ENCODE data around the gene SLC7A11.

Gene SLC7A11

DNA sequence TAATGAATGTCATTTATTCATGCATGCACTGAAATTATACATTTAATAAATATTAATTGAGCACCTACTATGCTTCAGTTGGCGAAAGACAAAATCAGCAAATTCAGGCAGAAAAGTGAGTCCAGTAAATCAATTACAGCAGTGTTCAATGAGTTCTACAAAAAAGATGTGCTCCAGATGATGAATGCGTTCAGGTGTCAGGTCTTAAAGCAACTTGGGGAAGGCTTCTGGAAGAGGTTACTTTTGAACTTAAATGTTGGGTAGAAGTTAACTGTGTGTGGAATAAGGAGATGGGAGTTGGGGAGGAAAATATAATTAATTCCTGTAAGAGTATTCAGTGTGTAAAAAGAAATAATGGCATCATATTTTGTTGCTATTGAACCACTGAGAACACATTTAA is 79.0 kb downstream of the SLC7A11 start:
- H2BK120ac ChIP-seq (ENCODE audit: insufficient read depth, low read length, poor library complexity), result no peak overlapping the region
- no peak overlapping the region for H2AK5ac ChIP-seq (ENCODE audit: low read length)
- no peak overlapping the region for H3K4me3 ChIP-seq (ENCODE audit: low read depth, low read length)
- no peaks in the 10 kb centered on the region for H3K79me2 ChIP-seq (ENCODE audit: control insufficient read depth, insufficient read depth, low read length, poor library complexity)
- no peak overlapping the region for H3K4me2 ChIP-seq (ENCODE audit: low read length)
- H3K9ac ChIP-seq (ENCODE audit: low read length), result no peak overlapping the region
- no peak for DNase-seq
- no peak overlapping the region for H3K23ac ChIP-seq (ENCODE audit: low read length)
- no peak overlapping the region for H2BK12ac ChIP-seq (ENCODE audit: low read length)
- H2BK5ac ChIP-seq (ENCODE audit: low read depth, low read length, poor library complexity), result no peak overlapping the region
- H3K18ac ChIP-seq (ENCODE audit: low read length), result no peak overlapping the region
- H4K12ac ChIP-seq (ENCODE audit: low read depth, low read length), result no peak overlapping the region
- H3K27ac ChIP-seq (ENCODE audit: low read depth, low read length), result no peak overlapping the region
- no peaks in the 10 kb centered on the region for H3K36me3 ChIP-seq (ENCODE audit: control insufficient read depth in 1 of 2, insufficient read depth in 2 of 2, low read length in 2 of 2)
- H3K4ac ChIP-seq (ENCODE audit: low read depth, low read length), result no peak overlapping the region
- no peaks in the 10 kb centered on the region for H3K79me1 ChIP-seq (ENCODE audit: low read length)
- H2AFZ ChIP-seq (ENCODE audit: insufficient read depth, low read length, poor library complexity), result no peak overlapping the region
- no peaks in the 10 kb centered on the region for H3K27me3 ChIP-seq (ENCODE audit: insufficient read depth, low read length)
- H3K9me3 ChIP-seq (ENCODE audit: insufficient read depth, low read depth, low read length), result no peaks in the 10 kb centered on the region
- H3K14ac ChIP-seq (ENCODE audit: low read length), result no peak overlapping the region
- no peak overlapping the region for H4K8ac ChIP-seq (ENCODE audit: low read depth, low read length)
- no CpG with 5 or more reads among the region's 2 CpGs for WGBS (ENCODE audit: extremely low coverage, insufficient coverage, insufficient read length)
- no peak overlapping the region for H4K91ac ChIP-seq (ENCODE audit: low read depth, low read length)
- no peaks in the 10 kb centered on the region for H3K4me1 ChIP-seq (ENCODE audit: control insufficient read depth in 1 of 2, insufficient read depth in 2 of 2, low read length in 2 of 2)

- no peak overlapping the region for H3K14ac ChIP-seq (ENCODE audit: low read length)
- H3K79me2 ChIP-seq (ENCODE audit: control insufficient read depth, insufficient read depth, low read length, poor library complexity), result no peaks in the 10 kb centered on the region
- no peaks in the 10 kb centered on the region for H3K36me3 ChIP-seq (ENCODE audit: control insufficient read depth in 1 of 2, insufficient read depth in 2 of 2, low read length in 2 of 2)
- H3K18ac ChIP-seq (ENCODE audit: low read length), result no peak overlapping the region
- H4K8ac ChIP-seq (ENCODE audit: low read depth, low read length), result no peak overlapping the region
- H3K4me1 ChIP-seq (ENCODE audit: control insufficient read depth in 1 of 2, insufficient read depth in 2 of 2, low read length in 2 of 2), result no peaks in the 10 kb centered on the region
- no peak overlapping the region for H3K4me3 ChIP-seq (ENCODE audit: low read depth, low read length)
- DNase-seq, result no peak
- no peak overlapping the region for H2AK5ac ChIP-seq (ENCODE audit: low read length)
- H2AFZ ChIP-seq (ENCODE audit: insufficient read depth, low read length, poor library complexity), result no peak overlapping the region
- H3K9ac ChIP-seq (ENCODE audit: low read length), result no peak overlapping the region
- H4K91ac ChIP-seq (ENCODE audit: low read depth, low read length), result no peak overlapping the region
- H3K27ac ChIP-seq (ENCODE audit: low read depth, low read length), result no peak overlapping the region
- no peak overlapping the region for H2BK12ac ChIP-seq (ENCODE audit: low read length)
- H2BK5ac ChIP-seq (ENCODE audit: low read depth, low read length, poor library complexity), result no peak overlapping the region
- no peak overlapping the region for H3K4me2 ChIP-seq (ENCODE audit: low read length)
- no peak overlapping the region for H2BK120ac ChIP-seq (ENCODE audit: insufficient read depth, low read length, poor library complexity)
- H3K4ac ChIP-seq (ENCODE audit: low read depth, low read length), result no peak overlapping the region
- no peaks in the 10 kb centered on the region for H3K27me3 ChIP-seq (ENCODE audit: insufficient read depth, low read length)
- no peaks in the 10 kb centered on the region for H3K9me3 ChIP-seq (ENCODE audit: insufficient read depth, low read depth, low read length)
- H3K23ac ChIP-seq (ENCODE audit: low read length), result no peak overlapping the region
- H4K12ac ChIP-seq (ENCODE audit: low read depth, low read length), result no peak overlapping the region
- no peaks in the 10 kb centered on the region for H3K79me1 ChIP-seq (ENCODE audit: low read length)
Measured at GRCh38 chr4:138162259-138162658, 79.9 kb downstream of the SLC7A11 start.

- no peak overlapping the region for H2BK5ac ChIP-seq (ENCODE audit: low read depth, low read length, poor library complexity)
- H3K9ac ChIP-seq (ENCODE audit: low read length), result no peak overlapping the region
- no peaks in the 10 kb centered on the region for H3K36me3 ChIP-seq (ENCODE audit: control insufficient read depth in 1 of 2, insufficient read depth in 2 of 2, low read length in 2 of 2)
- WGBS (ENCODE audit: extremely low coverage, insufficient coverage, insufficient read length), result no CpG with 5 or more reads among the region's 2 CpGs
- no peak overlapping the region for H4K91ac ChIP-seq (ENCODE audit: low read depth, low read length)
- no peak overlapping the region for H3K18ac ChIP-seq (ENCODE audit: low read length)
- H3K27me3 ChIP-seq (ENCODE audit: insufficient read depth, low read length), result no peaks in the 10 kb centered on the region
- H3K79me1 ChIP-seq (ENCODE audit: low read length), result no peaks in the 10 kb centered on the region
- no peak overlapping the region for H4K8ac ChIP-seq (ENCODE audit: low read depth, low read length)
- no peak for DNase-seq
- H2AFZ ChIP-seq (ENCODE audit: insufficient read depth, low read length, poor library complexity), result no peak overlapping the region
- H3K4me3 ChIP-seq (ENCODE audit: low read depth, low read length), result no peak overlapping the region
- H3K4ac ChIP-seq (ENCODE audit: low read depth, low read length), result no peak overlapping the region
- H3K4me1 ChIP-seq (ENCODE audit: control insufficient read depth in 1 of 2, insufficient read depth in 2 of 2, low read length in 2 of 2), result no peaks in the 10 kb centered on the region
- H3K79me2 ChIP-seq (ENCODE audit: control insufficient read depth, insufficient read depth, low read length, poor library complexity), result no peaks in the 10 kb centered on the region
- no peak overlapping the region for H2BK120ac ChIP-seq (ENCODE audit: insufficient read depth, low read length, poor library complexity)
- no peak overlapping the region for H3K4me2 ChIP-seq (ENCODE audit: low read length)
- no peak overlapping the region for H2BK12ac ChIP-seq (ENCODE audit: low read length)
- H3K27ac ChIP-seq (ENCODE audit: low read depth, low read length), result no peak overlapping the region
- no peak overlapping the region for H3K23ac ChIP-seq (ENCODE audit: low read length)
- no peaks in the 10 kb centered on the region for H3K9me3 ChIP-seq (ENCODE audit: insufficient read depth, low read depth, low read length)
- H3K14ac ChIP-seq (ENCODE audit: low read length), result no peak overlapping the region
- H4K12ac ChIP-seq (ENCODE audit: low read depth, low read length), result no peak overlapping the region
- no peak overlapping the region for H2AK5ac ChIP-seq (ENCODE audit: low read length)
Measured at GRCh38 chr4:138161351-138161750, 80.8 kb downstream of the SLC7A11 start.

DNA sequence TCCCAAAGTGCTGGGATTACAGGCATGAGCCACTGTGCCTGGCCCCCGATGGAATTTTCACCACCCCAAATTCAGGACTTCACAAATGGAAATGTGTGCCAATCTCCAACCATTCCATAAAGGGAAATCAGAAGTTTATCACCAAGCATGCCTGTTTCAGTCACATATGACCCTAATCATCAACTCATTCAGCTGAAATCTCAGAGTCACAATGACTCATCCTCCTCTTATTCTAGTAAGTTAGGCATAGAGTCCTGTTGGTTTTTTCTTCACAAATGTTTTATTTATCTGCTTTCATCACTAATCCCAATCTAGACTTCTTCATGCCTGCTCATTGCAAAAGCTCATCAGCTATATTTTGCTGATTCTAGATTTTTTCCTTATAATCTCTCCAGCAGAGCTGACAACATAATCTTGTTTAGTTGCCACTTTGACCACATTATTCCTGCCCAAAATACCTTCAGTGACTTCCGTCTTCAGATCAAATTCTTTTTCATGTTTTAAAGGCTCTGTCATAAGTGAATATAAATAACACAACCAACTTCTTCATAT is 83.3 kb downstream of the SLC7A11 start:
- no peak overlapping the region for H2BK12ac ChIP-seq (ENCODE audit: low read length)
- WGBS (ENCODE audit: extremely low coverage, insufficient coverage, insufficient read length), result no CpG with 5 or more reads among the region's 2 CpGs
- H4K12ac ChIP-seq (ENCODE audit: low read depth, low read length), result no peak overlapping the region
- no peak overlapping the region for H3K14ac ChIP-seq (ENCODE audit: low read length)
- H3K4me1 ChIP-seq (ENCODE audit: control insufficient read depth in 1 of 2, insufficient read depth in 2 of 2, low read length in 2 of 2), result no peaks in the 10 kb centered on the region
- H3K4ac ChIP-seq (ENCODE audit: low read depth, low read length), result no peak overlapping the region
- H3K27me3 ChIP-seq (ENCODE audit: insufficient read depth, low read length), result no peaks in the 10 kb centered on the region
- H3K9me3 ChIP-seq (ENCODE audit: insufficient read depth, low read depth, low read length), result no peaks in the 10 kb centered on the region
- H4K91ac ChIP-seq (ENCODE audit: low read depth, low read length), result no peak overlapping the region
- H3K36me3 ChIP-seq (ENCODE audit: control insufficient read depth in 1 of 2, insufficient read depth in 2 of 2, low read length in 2 of 2), result no peaks in the 10 kb centered on the region
- H3K4me2 ChIP-seq (ENCODE audit: low read length), result no peak overlapping the region
- H2AK5ac ChIP-seq (ENCODE audit: low read length), result no peak overlapping the region
- H3K4me3 ChIP-seq (ENCODE audit: low read depth, low read length), result no peak overlapping the region
- H3K79me2 ChIP-seq (ENCODE audit: control insufficient read depth, insufficient read depth, low read length, poor library complexity), result no peaks in the 10 kb centered on the region
- no peak overlapping the region for H4K8ac ChIP-seq (ENCODE audit: low read depth, low read length)
- H3K79me1 ChIP-seq (ENCODE audit: low read length), result no peaks in the 10 kb centered on the region
- H3K9ac ChIP-seq (ENCODE audit: low read length), result no peak overlapping the region
- H2AFZ ChIP-seq (ENCODE audit: insufficient read depth, low read length, poor library complexity), result no peak overlapping the region
- no peak for DNase-seq
- H2BK120ac ChIP-seq (ENCODE audit: insufficient read depth, low read length, poor library complexity), result no peak overlapping the region
- no peak overlapping the region for H3K27ac ChIP-seq (ENCODE audit: low read depth, low read length)
- H2BK5ac ChIP-seq (ENCODE audit: low read depth, low read length, poor library complexity), result no peak overlapping the region
- no peak overlapping the region for H3K23ac ChIP-seq (ENCODE audit: low read length)
- H3K18ac ChIP-seq (ENCODE audit: low read length), result no peak overlapping the region
